C1 segment of cervical spinal cord (tissue), 14 donors: ENCODE results near the gene MT3.
A peak's percentile ranks its signal among the peaks of the same experiment; 100 is the strongest.
"Not testable (repeated sequence)": the region's sequence is repeated elsewhere in the genome, so short reads cannot be mapped to it uniquely, and the experiment has no call there.

ENCODE experiments used
- DNase-seq, 14 donors: peaks; one replicate each; lab custom pipeline; 2025; lab: John Stamatoyannopoulos, UW

Gene MT3

GRCh38 chr16:56608876-56609462 lies 19.6 kb downstream of the MT3 start:
- DNase-seq, result peak in 6 of 14 donors; percentile 25 to 70 (median 51)

- DNase-seq, result peak in 12 of 14 donors; percentile 18 to 62 (median 46)
Observed at GRCh38 chr16:56609463-56609921, 20.2 kb downstream of the MT3 start.

GRCh38 chr16:56610017-56610608 lies 20.8 kb downstream of the MT3 start:
- peak in 12 of 14 donors; percentile 11 to 82 (median 48) for DNase-seq

GRCh38 chr16:56610609-56611111 lies 21.3 kb downstream of the MT3 start:
- no peak for DNase-seq

GRCh38 chr16:56611281-56611833 lies 22.0 kb downstream of the MT3 start:
- peak in 7 of 14 donors; percentile 20 to 76 (median 46) for DNase-seq

- DNase-seq, result no peak
Observed at GRCh38 chr16:56613706-56614105, 24.4 kb downstream of the MT3 start.

GRCh38 chr16:56614549-56614991 lies 25.2 kb downstream of the MT3 start:
- DNase-seq, result no peak

- DNase-seq, result no peak
Observed at GRCh38 chr16:56615353-56615752, 26.0 kb downstream of the MT3 start.

GRCh38 chr16:56616608-56617211 lies 27.4 kb downstream of the MT3 start:
- DNase-seq, result no peak

GRCh38 chr16:56617212-56618085 lies 28.1 kb downstream of the MT3 start:
- peak in 6 of 14 donors; percentile 8 to 54 (median 40) for DNase-seq

GRCh38 chr16:56618138-56618537 lies 28.8 kb downstream of the MT3 start:
- no peak for DNase-seq

- no peak for DNase-seq
Observed at GRCh38 chr16:56620339-56620897, 31.1 kb downstream of the MT3 start.

- DNase-seq, result not testable (repeated sequence)
Observed at GRCh38 chr16:56621665-56622445, 32.5 kb downstream of the MT3 start.

GRCh38 chr16:56623184-56623583 lies 33.9 kb downstream of the MT3 start:
- not testable (repeated sequence) for DNase-seq

GRCh38 chr16:56623637-56624036 lies 34.3 kb downstream of the MT3 start:
- DNase-seq, result no peak

- DNase-seq, result peak in 12 of 14 donors; percentile 24 to 73 (median 50)
Observed at GRCh38 chr16:56625140-56625942, 36.0 kb downstream of the MT3 start, which contains the start of gene MT1E. Gene MT1E (plus strand): TSS chr16:56625781. CDS start chr16:56625852, 71 bp downstream.

- peak in 3 of 14 donors; percentile 31 to 72 (median 40) for DNase-seq
Observed at GRCh38 chr16:56625943-56626654, 36.8 kb downstream of the MT3 start.

- no peak for DNase-seq
Observed at GRCh38 chr16:56626685-56627084, 37.4 kb downstream of the MT3 start.
